NCI-H1092 treated with DMSO at 0.1 percent for 48 hours (cell line): ENCODE results near the gene PLEKHG2.

Experiments used
- DNase-seq: peaks from one replicate; lab custom pipeline; 2025; lab: John Stamatoyannopoulos, UW

Gene PLEKHG2

DNA sequence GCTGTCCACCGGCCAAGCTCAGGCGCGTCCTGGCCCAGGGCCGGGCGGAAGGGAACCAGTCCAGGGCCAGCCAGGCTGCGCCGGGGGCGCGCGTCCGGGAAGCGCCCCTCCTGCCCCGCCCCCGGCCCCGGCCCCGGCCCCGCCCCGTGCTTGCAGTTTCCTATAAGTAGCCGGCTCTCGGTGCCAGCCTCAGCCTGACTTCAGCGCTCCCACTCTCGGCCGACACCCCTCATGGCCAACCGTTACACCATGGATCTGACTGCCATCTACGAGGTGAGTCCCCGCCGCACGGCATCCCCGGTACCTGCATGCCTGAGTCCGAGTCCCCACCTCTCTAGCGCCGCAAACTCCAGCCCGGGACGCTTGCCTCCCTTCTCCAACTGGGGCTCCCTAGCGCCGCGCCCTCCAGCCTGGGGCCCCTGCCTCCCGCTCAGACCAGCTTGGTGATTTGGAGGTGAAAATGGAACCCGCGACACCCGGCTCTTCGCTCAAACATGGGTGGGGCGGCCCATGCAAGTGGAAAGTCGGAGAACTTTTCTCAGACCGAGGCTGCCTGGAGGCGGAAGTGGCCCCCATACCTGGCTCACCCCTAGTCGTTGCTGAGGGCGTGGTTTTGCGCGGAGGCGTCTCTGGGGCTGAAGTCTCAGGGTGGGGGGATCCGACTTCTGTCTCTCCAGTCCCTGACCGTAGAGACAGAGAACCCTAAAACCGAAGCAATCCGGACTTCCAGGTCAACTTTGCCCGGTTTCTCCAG lies 5.6 kb upstream of the PLEKHG2 start, which contains the start of gene ZFP36:
Gene ZFP36 (plus strand): TSS at position 192 of the 754 bp plus-strand sequence. CDS start 58 bp downstream, at position 250.
- DNase-seq = no peak

DNA sequence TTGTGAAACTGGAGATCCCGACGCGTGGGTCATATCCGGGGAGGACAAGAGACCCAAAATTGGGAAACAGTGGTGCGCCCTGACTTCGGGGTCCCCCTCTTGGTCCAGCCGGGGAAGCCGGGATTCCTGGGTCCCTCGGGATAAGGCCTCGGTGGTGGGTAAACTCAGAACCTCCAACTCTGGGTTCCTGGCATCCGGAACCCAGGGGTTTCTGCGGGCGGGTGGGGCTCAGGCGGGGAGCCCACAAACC lies 5.1 kb upstream of the PLEKHG2 start:
- DNase-seq = no peak

DNA sequence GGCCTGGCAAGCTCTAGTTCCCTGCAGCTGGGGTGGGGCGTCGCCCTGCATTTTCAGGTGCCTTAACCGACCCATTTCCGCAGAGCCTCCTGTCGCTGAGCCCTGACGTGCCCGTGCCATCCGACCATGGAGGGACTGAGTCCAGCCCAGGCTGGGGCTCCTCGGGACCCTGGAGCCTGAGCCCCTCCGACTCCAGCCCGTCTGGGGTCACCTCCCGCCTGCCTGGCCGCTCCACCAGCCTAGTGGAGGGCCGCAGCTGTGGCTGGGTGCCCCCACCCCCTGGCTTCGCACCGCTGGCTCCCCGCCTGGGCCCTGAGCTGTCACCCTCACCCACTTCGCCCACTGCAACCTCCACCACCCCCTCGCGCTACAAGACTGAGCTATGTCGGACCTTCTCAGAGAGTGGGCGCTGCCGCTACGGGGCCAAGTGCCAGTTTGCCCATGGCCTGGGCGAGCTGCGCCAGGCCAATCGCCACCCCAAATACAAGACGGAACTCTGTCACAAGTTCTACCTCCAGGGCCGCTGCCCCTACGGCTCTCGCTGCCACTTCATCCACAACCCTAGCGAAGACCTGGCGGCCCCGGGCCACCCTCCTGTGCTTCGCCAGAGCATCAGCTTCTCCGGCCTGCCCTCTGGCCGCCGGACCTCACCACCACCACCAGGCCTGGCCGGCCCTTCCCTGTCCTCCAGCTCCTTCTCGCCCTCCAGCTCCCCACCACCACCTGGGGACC lies 4.6 kb upstream of the PLEKHG2 start:
- DNase-seq = no peak

DNA sequence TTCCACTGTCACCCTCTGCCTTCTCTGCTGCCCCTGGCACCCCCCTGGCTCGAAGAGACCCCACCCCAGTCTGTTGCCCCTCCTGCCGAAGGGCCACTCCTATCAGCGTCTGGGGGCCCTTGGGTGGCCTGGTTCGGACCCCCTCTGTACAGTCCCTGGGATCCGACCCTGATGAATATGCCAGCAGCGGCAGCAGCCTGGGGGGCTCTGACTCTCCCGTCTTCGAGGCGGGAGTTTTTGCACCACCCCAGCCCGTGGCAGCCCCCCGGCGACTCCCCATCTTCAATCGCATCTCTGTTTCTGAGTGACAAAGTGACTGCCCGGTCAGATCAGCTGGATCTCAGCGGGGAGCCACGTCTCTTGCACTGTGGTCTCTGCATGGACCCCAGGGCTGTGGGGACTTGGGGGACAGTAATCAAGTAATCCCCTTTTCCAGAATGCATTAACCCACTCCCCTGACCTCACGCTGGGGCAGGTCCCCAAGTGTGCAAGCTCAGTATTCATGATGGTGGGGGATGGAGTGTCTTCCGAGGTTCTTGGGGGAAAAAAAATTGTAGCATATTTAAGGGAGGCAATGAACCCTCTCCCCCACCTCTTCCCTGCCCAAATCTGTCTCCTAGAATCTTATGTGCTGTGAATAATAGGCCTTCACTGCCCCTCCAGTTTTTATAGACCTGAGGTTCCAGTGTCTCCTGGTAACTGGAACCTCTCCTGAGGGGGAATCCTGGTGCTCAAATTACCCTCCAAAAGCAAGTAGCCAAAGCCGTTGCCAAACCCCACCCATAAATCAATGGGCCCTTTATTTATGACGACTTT lies 3.9 kb upstream of the PLEKHG2 start:
- DNase-seq = no peak

DNA sequence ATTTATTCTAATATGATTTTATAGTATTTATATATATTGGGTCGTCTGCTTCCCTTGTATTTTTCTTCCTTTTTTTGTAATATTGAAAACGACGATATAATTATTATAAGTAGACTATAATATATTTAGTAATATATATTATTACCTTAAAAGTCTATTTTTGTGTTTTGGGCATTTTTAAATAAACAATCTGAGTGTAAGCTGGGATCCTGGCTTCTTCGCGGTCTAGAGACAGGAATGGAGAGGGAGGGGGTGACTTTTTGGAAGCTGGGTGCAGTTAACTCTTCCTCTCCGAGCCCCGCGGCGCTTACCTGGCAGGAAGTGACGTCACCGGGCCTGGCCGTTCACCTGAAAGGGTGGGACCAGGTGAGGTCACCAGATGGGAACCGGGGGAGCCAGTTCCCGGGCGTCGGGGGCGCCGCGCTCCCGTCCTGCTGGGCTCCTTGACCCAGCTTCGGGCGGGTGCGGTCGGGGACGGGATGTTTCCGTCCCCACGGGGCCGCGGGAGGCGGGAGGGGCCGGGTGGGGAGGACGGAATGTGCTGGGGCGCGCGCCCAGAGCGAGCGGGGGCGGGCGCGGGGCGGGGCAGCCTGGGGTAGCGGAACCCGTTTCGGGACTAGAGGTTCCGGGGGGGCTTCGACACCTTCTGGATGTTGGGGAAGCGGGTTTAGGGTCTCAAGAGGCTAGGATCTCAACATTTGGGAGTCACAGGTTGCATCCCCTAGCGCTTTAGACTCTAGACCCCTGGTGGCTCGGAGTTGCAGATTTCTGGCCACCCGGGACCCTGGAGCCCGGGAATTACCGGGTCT lies 3.1 kb upstream of the PLEKHG2 start:
- peak; percentile 7 for DNase-seq

DNA sequence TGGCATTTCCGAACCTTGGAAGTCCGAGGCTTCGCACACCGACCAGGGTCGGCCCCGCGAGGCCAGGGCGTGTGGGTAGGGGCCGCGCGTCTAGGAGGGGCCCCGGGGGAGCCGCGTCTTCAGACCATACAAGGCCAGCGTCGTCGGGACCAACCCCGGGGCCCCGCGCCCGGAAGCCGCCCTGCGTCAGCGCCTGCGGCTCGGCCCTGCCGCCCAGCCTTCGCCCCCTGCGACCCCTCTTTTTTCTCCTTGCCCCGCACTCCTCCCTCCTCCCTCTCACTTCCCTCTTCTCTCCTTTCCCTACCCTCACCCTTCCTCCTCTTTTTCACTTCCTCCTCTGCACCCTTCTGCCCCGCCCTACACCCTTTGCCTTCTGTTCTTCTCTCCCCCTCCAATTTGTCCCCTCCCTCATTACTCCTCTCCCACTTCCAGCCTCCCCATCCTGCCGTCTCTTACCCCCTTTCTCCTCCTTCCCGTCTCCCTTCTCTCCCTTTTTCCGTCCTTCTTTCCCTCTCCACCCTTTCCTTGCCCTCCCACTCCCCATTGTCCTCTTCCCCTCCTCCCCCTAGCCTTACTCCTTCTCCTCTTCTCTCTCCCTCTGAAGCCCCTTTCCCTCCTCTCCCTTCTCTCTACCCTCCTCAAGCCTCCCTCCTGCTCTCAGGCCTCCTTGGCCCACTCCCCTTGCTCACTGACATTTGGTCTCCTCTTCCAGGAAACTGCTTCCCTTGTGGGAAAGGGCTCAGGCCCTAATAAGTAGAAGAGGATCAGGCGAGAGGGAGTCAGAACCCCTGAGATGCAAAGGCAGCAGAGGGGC lies 2.2 kb upstream of the PLEKHG2 start:
- DNase-seq = no peak

DNA sequence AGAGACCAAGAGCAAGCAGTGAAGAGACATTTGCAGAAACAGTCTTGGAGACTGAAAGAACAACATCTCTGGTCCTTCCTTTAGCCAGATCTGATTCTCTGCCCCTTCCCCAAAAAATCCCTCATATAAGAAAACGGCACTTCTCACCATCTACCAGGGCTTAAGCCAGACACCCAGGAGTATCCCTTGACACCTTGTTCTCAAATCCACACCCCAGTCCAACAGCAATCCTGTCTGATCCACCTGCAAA lies 1.7 kb upstream of the PLEKHG2 start:
- DNase-seq = no peak

DNA sequence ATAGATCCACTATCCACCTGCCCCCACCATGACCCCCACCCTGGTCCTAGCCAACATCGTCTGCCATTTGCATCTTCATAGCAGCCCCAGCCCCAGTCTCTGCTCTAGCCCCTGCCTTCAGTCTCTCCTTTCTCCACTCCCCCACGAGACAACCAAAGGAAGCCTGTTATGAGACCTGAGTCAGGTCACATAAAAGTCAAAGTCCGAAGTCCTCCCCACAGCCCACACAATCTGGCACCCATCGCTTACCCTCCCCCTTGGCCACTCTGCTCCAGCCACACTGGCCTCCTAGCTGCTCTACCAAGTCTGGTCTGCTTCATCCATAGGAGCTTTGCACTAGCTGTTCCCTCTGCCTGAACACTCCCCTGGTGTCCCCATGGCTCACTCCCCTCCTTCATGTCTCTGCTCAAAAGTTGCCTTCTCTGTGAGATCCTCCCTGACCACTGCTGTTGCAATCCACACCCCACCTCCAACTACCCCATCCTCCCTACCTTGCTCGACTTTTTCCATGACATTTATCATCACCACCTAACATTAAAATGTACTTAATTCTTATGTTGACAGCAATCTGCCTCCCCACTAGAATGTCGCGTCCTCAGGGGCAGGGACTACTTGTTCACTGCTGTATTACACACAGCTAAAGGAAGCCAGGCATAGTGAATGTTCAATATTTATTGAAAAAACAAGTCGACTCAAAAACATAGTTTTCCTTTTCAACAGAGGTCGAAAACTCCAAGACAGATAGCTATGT lies 1.2 kb upstream of the PLEKHG2 start:
- no peak for DNase-seq

DNA sequence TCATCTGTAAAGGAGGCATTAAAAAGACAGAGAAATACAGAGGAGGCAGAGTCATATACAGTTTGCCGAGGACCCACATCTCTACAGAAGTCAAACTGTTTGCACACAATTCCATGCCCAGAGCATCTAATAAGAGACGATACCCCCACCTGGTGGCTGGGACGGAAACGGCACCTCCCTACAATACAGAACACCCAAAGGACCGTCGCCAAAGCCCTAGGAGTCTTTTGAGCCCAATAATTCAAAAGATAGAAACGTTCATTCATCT lies 703 bp upstream of the PLEKHG2 start:
- DNase-seq = peak; percentile 90

DNA sequence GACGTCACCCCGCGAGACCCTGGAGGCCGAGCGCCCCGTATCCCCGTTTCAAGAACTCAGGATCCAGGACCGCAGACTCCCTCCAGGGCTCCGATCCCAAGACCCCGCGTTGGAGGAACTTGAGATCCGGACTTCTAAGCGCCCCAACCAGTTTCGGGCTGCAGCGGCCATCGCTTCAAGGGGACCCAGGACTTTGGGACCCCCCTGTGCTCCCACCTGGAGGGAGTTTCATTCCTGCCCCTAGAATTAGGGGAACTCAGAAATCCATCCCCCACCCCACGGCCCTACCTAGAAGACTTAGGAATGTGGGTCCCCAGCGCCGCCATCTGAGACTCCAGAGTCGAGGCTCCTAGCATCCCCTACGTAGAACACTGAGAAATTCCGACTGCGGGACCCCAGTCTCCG lies 400 bp downstream of the PLEKHG2 start:
- DNase-seq = no peak

DNA sequence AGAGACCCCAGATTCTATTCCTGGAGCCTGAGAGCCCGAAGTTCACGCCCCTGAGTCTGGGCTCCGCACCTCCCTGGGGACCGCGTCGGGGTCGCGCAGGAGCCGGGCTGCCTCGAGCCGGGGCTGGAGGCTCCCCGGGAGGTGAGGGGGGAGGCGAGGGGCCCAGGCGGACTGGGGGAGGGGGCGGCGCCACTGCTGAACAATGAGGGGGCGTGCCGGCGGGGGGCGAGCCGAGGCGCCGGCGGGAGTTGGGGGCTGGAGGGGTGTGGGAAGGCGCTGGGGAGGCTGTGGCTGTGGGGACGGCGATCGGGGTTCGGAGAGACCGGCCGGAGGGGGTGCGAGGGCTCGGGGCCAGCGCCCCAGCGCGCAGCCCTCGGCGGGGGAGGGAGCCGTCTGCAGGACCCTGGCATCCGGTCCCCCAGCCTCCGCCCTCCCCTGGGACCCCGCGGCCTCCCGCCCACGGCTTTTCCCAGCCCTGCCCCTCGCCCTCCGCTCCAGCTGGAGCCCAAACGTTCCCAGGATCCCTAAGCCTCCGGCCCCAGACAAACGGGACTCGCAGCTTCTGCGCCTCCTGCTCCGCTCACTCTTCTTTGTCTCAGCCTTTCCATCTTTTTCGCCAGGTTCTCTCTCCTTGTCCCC lies 922 bp downstream of the PLEKHG2 start:
- DNase-seq = peak; percentile 33

DNA sequence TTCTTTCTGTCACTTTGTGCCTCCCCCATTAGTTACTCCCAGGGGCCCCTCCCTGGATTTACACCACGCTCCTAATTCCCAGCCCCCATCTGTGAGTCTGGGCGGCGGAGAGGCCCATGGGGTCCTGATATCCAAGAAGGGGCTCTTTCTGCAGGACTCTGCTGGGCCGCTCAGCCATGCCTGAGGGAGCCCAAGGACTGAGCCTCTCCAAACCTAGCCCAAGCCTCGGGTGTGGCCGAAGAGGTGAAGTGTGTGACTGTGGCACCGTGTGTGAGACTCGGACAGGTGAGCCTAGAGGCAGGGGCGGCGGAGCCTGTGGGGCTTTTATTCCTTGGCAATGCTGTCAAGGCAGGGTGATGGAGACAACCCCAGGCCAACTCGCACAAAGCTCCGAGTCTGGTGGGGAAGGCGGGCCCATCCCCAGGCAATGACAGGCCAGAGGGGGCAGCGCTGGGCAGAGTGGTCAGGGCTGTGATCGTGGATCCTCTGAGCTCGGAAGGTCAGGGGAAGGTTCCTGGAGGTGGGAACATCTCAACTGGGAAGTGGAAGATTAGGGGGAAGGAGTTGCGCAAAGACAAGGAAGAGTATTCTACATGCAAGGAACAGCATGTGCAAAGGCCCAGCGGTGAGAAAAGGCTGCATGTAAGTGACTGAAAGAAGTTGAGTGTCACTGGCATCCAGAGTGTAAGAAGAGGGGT lies 1.6 kb downstream of the PLEKHG2 start:
- no peak for DNase-seq

DNA sequence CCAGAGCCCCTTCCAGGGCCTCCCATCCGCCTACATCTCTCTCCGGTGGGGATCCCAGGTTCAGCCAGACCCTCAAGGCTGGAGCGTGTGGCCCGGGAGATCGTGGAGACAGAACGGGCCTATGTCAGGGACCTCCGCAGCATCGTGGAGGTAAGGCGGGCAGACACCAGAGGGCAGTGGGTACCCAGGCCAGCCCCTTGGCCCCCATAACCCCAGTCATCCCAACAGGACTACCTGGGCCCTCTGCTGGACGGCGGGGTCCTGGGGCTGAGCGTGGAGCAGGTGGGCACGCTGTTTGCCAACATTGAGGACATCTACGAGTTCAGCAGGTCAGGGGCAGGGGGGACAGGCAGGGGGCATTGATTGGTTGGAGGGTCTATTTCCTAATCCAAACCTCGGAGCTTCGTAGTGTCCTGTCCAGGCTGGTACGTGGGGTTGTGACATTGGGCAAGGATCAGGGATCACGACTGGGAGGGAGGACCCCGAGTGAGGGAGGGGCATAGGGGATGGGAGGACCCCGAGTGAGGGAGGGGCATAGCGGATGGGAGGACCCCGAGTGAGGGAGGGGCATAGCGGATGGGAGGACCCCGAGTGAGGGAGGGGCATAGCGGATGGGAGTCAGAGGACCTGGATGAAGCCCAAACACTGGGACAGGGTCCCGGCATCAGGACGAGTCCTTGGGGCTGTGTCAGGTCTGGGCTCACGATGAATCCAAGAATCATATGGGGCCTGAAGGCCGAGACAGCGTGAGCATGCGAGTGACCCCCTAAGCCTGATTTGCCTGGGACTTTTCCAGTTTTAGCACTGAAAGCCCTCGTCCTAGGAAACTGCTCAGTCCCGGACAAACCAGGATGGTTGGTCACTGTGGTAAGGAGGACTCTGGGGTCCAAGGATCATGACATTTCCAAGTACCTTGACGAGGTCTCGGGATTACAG lies 2.9 kb downstream of the PLEKHG2 start:
- DNase-seq = no peak

DNA sequence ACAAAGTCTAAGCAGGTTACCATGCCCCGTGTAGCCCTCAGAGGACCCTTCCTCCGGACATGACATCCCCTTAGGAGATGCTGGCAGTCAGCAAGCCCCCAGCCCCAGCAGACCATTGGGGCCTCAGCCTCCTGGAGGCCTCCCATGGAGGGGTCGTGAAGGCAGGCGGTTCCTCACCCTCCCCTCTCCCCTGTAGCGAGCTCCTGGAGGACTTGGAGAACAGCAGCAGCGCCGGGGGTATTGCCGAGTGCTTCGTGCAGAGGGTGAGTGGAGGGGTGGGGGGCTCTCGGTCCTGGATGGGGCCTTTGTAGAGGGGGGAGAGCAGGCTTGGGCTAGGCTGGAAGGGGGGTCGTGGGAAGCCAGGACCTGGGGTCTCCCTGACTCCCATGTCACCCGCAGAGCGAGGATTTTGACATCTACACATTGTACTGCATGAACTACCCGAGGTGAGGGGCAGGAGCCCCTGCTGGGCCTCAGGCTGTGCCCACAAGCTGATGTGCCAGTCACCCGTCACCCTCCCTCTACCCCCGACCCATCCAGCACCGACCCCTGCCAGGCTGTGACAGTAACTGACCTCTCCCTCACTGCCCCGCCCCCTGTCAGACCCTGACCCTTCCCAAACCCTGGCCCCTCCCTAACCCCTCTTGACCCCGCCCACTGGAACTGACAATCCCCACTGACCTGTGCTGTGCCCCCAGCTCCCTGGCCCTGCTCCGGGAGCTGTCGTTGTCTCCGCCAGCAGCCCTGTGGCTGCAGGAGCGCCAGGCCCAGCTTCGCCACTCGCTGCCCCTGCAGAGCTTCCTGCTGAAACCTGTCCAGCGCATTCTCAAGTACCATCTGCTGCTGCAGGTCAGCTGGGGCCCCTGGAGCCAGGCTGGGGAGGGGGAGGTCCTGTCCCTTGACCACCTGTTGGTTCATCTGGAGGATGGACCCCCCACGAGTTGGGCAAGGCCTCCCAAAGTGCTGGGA lies 4.0 kb downstream of the PLEKHG2 start:
- no peak for DNase-seq

DNA sequence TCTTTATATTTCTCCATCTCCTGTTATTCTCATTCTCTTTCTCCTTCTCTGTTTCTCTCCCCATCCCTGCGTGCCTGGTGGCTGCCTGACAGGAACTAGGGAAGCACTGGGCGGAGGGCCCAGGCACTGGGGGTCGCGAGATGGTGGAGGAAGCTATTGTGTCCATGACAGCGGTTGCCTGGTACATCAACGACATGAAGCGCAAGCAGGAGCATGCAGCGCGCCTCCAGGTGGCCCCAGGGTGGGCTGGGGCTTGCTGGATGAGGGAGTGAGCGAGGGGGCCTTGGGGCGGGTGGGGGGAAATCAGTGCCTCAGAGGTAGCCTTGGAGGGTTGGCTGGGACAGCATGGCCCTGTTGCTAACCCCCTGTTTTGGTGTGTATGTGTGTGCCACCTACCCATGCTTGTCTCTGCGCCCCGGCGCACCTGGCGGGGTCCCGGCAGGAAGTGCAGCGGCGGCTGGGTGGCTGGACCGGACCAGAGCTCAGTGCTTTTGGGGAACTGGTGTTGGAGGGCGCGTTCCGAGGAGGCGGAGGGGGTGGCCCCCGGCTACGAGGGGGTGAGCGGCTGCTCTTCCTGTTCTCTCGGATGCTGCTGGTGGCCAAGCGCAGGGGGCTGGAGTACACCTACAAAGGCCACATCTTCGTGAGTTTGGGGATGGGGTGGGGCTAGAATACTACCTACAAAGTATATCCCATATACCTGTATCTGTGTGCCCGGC lies 5.2 kb downstream of the PLEKHG2 start:
- no peak for DNase-seq

DNA sequence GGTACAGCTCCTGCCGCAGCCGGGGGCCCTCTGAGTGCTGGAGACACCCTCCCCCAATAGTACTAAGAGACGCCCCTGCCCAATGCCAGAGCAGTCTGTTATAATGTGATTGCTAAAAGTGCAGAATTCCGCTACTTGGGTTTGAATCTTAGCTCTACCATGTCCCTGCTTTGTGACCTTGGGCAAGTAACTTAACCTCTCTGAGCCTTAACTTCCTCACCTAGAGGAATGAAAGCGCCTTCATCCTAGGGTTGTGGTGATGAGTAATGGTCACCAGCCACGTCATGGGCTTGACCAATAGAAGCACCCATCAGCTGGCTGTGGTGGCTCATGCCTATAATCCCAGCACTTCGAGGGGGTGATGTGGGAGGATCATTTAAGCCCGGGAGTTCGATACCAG lies 6.5 kb downstream of the PLEKHG2 start:
- no peak for DNase-seq

DNA sequence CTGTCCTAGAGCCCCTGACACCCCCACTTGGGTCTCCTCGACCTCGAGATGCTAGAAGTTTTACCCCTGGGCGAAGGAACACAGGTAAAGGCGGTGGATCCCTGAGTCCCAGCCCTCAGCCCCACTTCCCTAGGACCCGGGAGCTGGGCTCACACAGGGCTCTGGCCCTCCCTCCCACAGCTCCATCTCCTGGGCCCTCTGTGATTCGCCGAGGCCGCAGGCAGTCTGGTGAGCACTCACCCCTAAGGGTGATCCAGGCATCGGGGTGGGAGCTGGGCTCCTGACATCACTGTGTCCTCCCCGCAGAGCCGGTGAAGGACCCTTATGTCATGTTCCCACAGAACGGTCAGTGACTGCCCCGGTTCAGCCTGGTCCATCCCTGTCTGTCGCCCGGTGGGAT lies 8.3 kb downstream of the PLEKHG2 start:
- DNase-seq = no peak
